OCI-M2 (cell line): Measurements from ENCODE around the gene MRPL19.

Experiments
- DNase-seq: peaks from one replicate; lab custom pipeline; 2025; ENCODE audit not compliant: unreplicated experiment; lab: John Stamatoyannopoulos, UW

Gene MRPL19

GRCh38 chr2:75616406-75616805 is 30.2 kb upstream of the MRPL19 start:
- no peak for DNase-seq

- no peak for DNase-seq
Observed at GRCh38 chr2:75616933-75617332, 29.6 kb upstream of the MRPL19 start.

GRCh38 chr2:75619956-75620740 is 26.4 kb upstream of the MRPL19 start:
- no peak for DNase-seq

- DNase-seq, result no peak
Observed at GRCh38 chr2:75621228-75621627, 25.4 kb upstream of the MRPL19 start.

- DNase-seq, result no peak
Observed at GRCh38 chr2:75622500-75622899, 24.1 kb upstream of the MRPL19 start.

GRCh38 chr2:75622929-75623328 is 23.7 kb upstream of the MRPL19 start:
- no peak for DNase-seq

- DNase-seq, result peak; percentile 57
Observed at GRCh38 chr2:75627902-75628504, 18.6 kb upstream of the MRPL19 start.

- DNase-seq, result no peak
Observed at GRCh38 chr2:75632091-75632701, 14.4 kb upstream of the MRPL19 start.

- no peak for DNase-seq
Observed at GRCh38 chr2:75632813-75633212, 13.8 kb upstream of the MRPL19 start.

GRCh38 chr2:75633620-75634019 is 13.0 kb upstream of the MRPL19 start:
- DNase-seq, result no peak

GRCh38 chr2:75634945-75635344 is 11.6 kb upstream of the MRPL19 start:
- no peak for DNase-seq

GRCh38 chr2:75637568-75637967 is 9.0 kb upstream of the MRPL19 start:
- DNase-seq, result no peak

- no peak for DNase-seq
Observed at GRCh38 chr2:75640621-75641121, 5.9 kb upstream of the MRPL19 start.

- no peak for DNase-seq
Observed at GRCh38 chr2:75641587-75641986, 5.0 kb upstream of the MRPL19 start.

- DNase-seq, result no peak
Observed at GRCh38 chr2:75643980-75644379, 2.6 kb upstream of the MRPL19 start.

GRCh38 chr2:75645643-75646042 is 940 bp upstream of the MRPL19 start:
- no peak for DNase-seq

GRCh38 chr2:75646090-75646582 is 447 bp upstream of the MRPL19 start:
- no peak for DNase-seq

GRCh38 chr2:75647771-75648170 is 1.2 kb downstream of the MRPL19 start:
- DNase-seq, result no peak

GRCh38 chr2:75654012-75654411 is 7.4 kb downstream of the MRPL19 start:
- DNase-seq, result no peak

GRCh38 chr2:75655861-75656260 is 9.3 kb downstream of the MRPL19 start:
- DNase-seq, result no peak

- DNase-seq, result no peak
Observed at GRCh38 chr2:75656563-75656962, 10.0 kb downstream of the MRPL19 start.

GRCh38 chr2:75657798-75658197 is 11.2 kb downstream of the MRPL19 start:
- DNase-seq, result no peak
